ENCODE measurements around the gene DLGAP3.

- no peak for TF ChIP-seq CSRNP3 (CRISPR knock-in tag; IDR thresholded peaks at IDR 0.05)
- no peak for TF ChIP-seq ZFP30 (CRISPR knock-in tag; IDR thresholded peaks at IDR 0.05)
- no peak for TF ChIP-seq CREB5 (CRISPR knock-in tag; IDR thresholded peaks at IDR 0.05; ENCODE audit: low read depth)
- TF ChIP-seq PPARA (CRISPR knock-in tag; IDR thresholded peaks at IDR 0.05; ENCODE audit: borderline replicate concordance): no peak
- no peak for TF ChIP-seq RARB (CRISPR knock-in tag; IDR thresholded peaks at IDR 0.05)
- TF ChIP-seq TOX (CRISPR knock-in tag; IDR thresholded peaks at IDR 0.05; ENCODE audit: borderline replicate concordance): no peak
- TF ChIP-seq ZNF565 (CRISPR knock-in tag; conservative IDR thresholded peaks at IDR 0.05; ENCODE audit: low read depth): no peak
- TF ChIP-seq PATZ1 (CRISPR knock-in tag; IDR thresholded peaks at IDR 0.05; ENCODE audit: borderline replicate concordance): no peak
- no peak for TF ChIP-seq CSDC2 (CRISPR knock-in tag; IDR thresholded peaks at IDR 0.05)
- no peak for TF ChIP-seq ZNF70 (CRISPR knock-in tag; IDR thresholded peaks at IDR 0.05)
- TF ChIP-seq POU6F1 (CRISPR knock-in tag; IDR thresholded peaks at IDR 0.05; ENCODE audit: borderline replicate concordance, low read depth): no peak
- TF ChIP-seq ESRRG (CRISPR knock-in tag; IDR thresholded peaks at IDR 0.05): no peak
- no peak for TF ChIP-seq ARNTL (CRISPR knock-in tag; IDR thresholded peaks at IDR 0.05; ENCODE audit: borderline replicate concordance, low read depth)
- no peak for TF ChIP-seq ZNF8 (CRISPR knock-in tag; IDR thresholded peaks at IDR 0.05)
These were observed 84.1 kb downstream of the DLGAP3 start for GRCh38 chr1:34845131-34845901.
